K562 (cell line): ENCODE data around the gene POU2F1. TPM values are rescaled to one million over a fixed set of nuclear protein-coding genes. Genes with fewer than 3 reads are reported as not detected.

Source experiments
- ATAC-seq: fragments of 200-7000 bp; cut with Tn5 transposase; 3 replicates; pipeline ENCODE4 v1.9.1; 2020; ENCODE audit warnings: moderate library complexity
- BruUV-seq: library from RNA; stranded (reverse); fragments of 400-500 nt; replicated peaks from 2 replicates; lab custom pipeline; 2021; lab: Mats Ljungman, UMichigan
- CTCF ChIA-PET: fragments of 300-600 bp; formaldehyde crosslinking; extraction: SDS; loops from one replicate; lab custom pipeline; 2021; ENCODE audit warnings: low intra/inter-chr PET ratio; lab: Yijun Ruan, JAX
- POLR2A ChIA-PET: fragments of 300-600, 350-650 bp; sonication (Branson Sonifier 250); formaldehyde crosslinking; extraction: SDS; loops from one replicate; lab custom pipeline; 2021; ENCODE audit warnings: antibody characterized with exemption, inconsistent platforms; lab: Yijun Ruan, JAX
- DNase-seq, 4 experiments: peaks; one replicate each; pipeline versions ENCODE4 v3.0.0 to v3.0.0-alpha.2; 2011 to 2018; ENCODE audit warnings: low spot score in 3 of 4, mixed read lengths in 3 of 4; ENCODE audit errors: extremely low read depth in 1 of 4
- FAIRE-seq: peaks from 2 replicates; lab custom pipeline; 2011; peaks lifted over from hg19 to GRCh38; lab: Jason Lieb, UNC
- H2AFZ ChIP-seq: 2 replicates; pipeline ENCODE4 v1.6.0; 2011; ENCODE audit warnings: low read depth, low read length, control low read depth, inconsistent platforms
- H3K27ac ChIP-seq: fragments of 200-600 bp; 3 replicates; pipeline ENCODE4 v1.8.0; 2011; ENCODE audit warnings: low read depth, mild to moderate bottlenecking, control low read depth, inconsistent platforms, low read length, moderate library complexity, mixed read lengths; ENCODE audit errors: extremely low read depth
- H3K27me3 ChIP-seq, 2 experiments: fragments of 300-600 bp in 1 of 2; 2 replicates in 1 of 2; 3 replicates in 1 of 2; pipeline versions ENCODE4 v1.6.0 to v1.8.0; 2011; ENCODE audit warnings: inconsistent platforms in 2 of 2, low read length in 2 of 2, mild to moderate bottlenecking in 1 of 2, mixed read lengths in 1 of 2, moderate library complexity in 1 of 2; ENCODE audit not compliant: control insufficient read depth in 2 of 2, insufficient read depth in 2 of 2
- H3K36me3 ChIP-seq: fragments of 300-600 bp; 3 replicates; pipeline ENCODE4 v1.8.0; 2011; ENCODE audit warnings: mild to moderate bottlenecking, low read length, inconsistent platforms; ENCODE audit not compliant: control insufficient read depth, insufficient read depth
- H3K4me1 ChIP-seq, 2 experiments: fragments of 200-600 bp in 1 of 2; replicated peaks in 1 of 2; 2 replicates in 1 of 2; 3 replicates in 1 of 2; pipeline versions ENCODE4 v1.5.1 to v1.8.0; 2011; ENCODE audit warnings: inconsistent platforms in 2 of 2, low read length in 2 of 2, mild to moderate bottlenecking in 1 of 2, mixed read lengths in 1 of 2, moderate library complexity in 1 of 2; ENCODE audit not compliant: control insufficient read depth in 2 of 2, insufficient read depth in 2 of 2
- H3K4me2 ChIP-seq: 2 replicates; pipeline ENCODE4 v1.6.1; 2011; ENCODE audit warnings: low read length, control low read depth, inconsistent platforms, mixed read lengths; ENCODE audit not compliant: insufficient read depth
- H3K4me3 ChIP-seq: fragments of 200-600 bp; sonication (generic), shearing (Covaris generic); 2 replicates; pipeline ENCODE4 v1.5.1; 2016; ENCODE audit warnings: control low read depth, inconsistent platforms
- H3K79me2 ChIP-seq: fragments of 200-600 bp; 3 replicates; pipeline ENCODE4 v1.8.0; 2011; ENCODE audit warnings: low read length, inconsistent platforms; ENCODE audit not compliant: control insufficient read depth, insufficient read depth
- H3K9ac ChIP-seq, 2 experiments: 2 replicates each; pipeline versions ENCODE4 v1.6.0 to v1.6.1; 2011; ENCODE audit warnings: low read depth in 2 of 2, low read length in 2 of 2, control low read depth in 1 of 2, inconsistent platforms in 1 of 2, mild to moderate bottlenecking in 1 of 2, mixed read lengths in 1 of 2; ENCODE audit not compliant: insufficient read depth in 1 of 2
- H3K9me1 ChIP-seq: one replicate; pipeline ENCODE4 v1.6.0; 2011; ENCODE audit warnings: inconsistent platforms, mild to moderate bottlenecking, low read length, moderate library complexity; ENCODE audit not compliant: control insufficient read depth, insufficient read depth
- H3K9me3 ChIP-seq: replicated peaks from 2 replicates; pipeline ENCODE4 v1.5.1; 2011; ENCODE audit warnings: low read depth, low read length, inconsistent platforms; ENCODE audit not compliant: control insufficient read depth, insufficient read depth
- H4K20me1 ChIP-seq: replicated peaks from 2 replicates; pipeline ENCODE4 v1.6.1; 2011; ENCODE audit warnings: low read length, inconsistent platforms, mixed read lengths; ENCODE audit not compliant: control insufficient read depth, insufficient read depth
- BRCA1 ChIP-seq, 2 experiments: fragments of 450-650 bp in 1 of 2; sonication (generic) in 1 of 2; formaldehyde crosslinking in 1 of 2; IDR thresholded peaks; 2 replicates each; pipeline versions ENCODE4 v1.5.0 to v1.6.1; 2017 to 2020; ENCODE audit warnings: mild to moderate bottlenecking in 1 of 2, missing genetic modification reagents in 1 of 2
- FOSL1 ChIP-seq: fragments of 200-800 bp; sonication (Bioruptor generic); conservative IDR thresholded peaks from 2 replicates; pipeline ENCODE4 v1.6.1; 2016; ENCODE audit warnings: missing genetic modification characterization, missing compliant biosample characterization
- MCM7 ChIP-seq, 2 experiments: fragments of 450-650 bp; IDR thresholded peaks; 2 replicates each; pipeline ENCODE4 v1.6.1; 2016 to 2018
- POLR2G ChIP-seq: fragments of 200-400 bp; formaldehyde crosslinking; IDR thresholded peaks from 2 replicates; pipeline ENCODE4 v1.6.1; 2017; ENCODE audit warnings: low read depth, mild to moderate bottlenecking, antibody characterized with exemption, low read length, moderate library complexity
- SREBF2 ChIP-seq: sonication (generic); formaldehyde crosslinking; IDR thresholded peaks from 2 replicates; pipeline ENCODE4 v1.4.0; 2020; ENCODE audit warnings: mild to moderate bottlenecking, missing genetic modification reagents
- ZC3H11A ChIP-seq: IDR thresholded peaks from 2 replicates; pipeline ENCODE4 v1.6.1; 2012; ENCODE audit warnings: low read depth, low read length, improper control_type of control experiment
- WGBS: fragments of 100-300 bp; shearing (Covaris generic); methylation state at CpG from one replicate; pipeline ENCODE4 v1.1.6; 2016; ENCODE audit warnings: low coverage, mixed read lengths; ENCODE audit not compliant: insufficient coverage; ENCODE audit errors: missing lambda C conversion rate; 5-methylcytosine and 5-hydroxymethylcytosine counted together
- in situ Hi-C: fragments of 300-500 bp; cut with MboI; formaldehyde crosslinking; loops from 4 replicates; pipeline ENCODE4 v1.15.0; 2018; ENCODE audit warnings: inconsistent platforms, mixed read lengths
- intact Hi-C: fragments of 100-400 bp; cut with micrococcal nuclease; formaldehyde crosslinking; loops from 2 replicates; pipeline ENCODE4 v1.14.2; 2022
- polyA plus RNA-seq, 8 experiments: library from polyadenylated mRNA; depleted of rRNA in 4 of 8; stranded (reverse) in 5 of 8; unstranded in 3 of 8; fragments of >200 nt; fragmentation: Nextera tagmentation in 2 of 8; fragmentation: Illumina TruSeq in 1 of 8; extraction: Ambion mirVana in 2 of 8; extraction: Trizol in 1 of 8; gene quantifications; 2 replicates each; pipeline versions ENCODE4 v1.2.1 to v1.2.3, GENCODE V29; 2011 to 2014; ENCODE audit warnings: inconsistent platforms in 1 of 8, missing spikeins in 1 of 8
- total RNA-seq, 7 experiments: library from RNA; depleted of rRNA in 6 of 7; stranded (reverse); fragments of >200 nt in 6 of 7; fragmentation: Illumina TruSeq in 2 of 7; extraction: Trizol in 2 of 7; gene quantifications; 2 replicates each; pipeline versions ENCODE4 v1.2.1 to v1.2.3, GENCODE V29; 2011 to 2021; ENCODE audit warnings: low replicate concordance in 1 of 7
- TF ChIP-seq, protein P1 (sequence below): fragments of 450-650 bp; formaldehyde crosslinking; conservative IDR thresholded peaks from 2 replicates; pipeline ENCODE4 v1.4.0; 2022; ENCODE audit warnings: mild to moderate bottlenecking, missing genetic modification characterization

Gene POU2F1
- total and polyA plus RNA-seq, 9 of the 15 experiments (the other 6 are each of a cell fraction or from before 2014, with no cell fraction given), result 2.6 to 22.3 (median 8.8) TPM

DNA sequence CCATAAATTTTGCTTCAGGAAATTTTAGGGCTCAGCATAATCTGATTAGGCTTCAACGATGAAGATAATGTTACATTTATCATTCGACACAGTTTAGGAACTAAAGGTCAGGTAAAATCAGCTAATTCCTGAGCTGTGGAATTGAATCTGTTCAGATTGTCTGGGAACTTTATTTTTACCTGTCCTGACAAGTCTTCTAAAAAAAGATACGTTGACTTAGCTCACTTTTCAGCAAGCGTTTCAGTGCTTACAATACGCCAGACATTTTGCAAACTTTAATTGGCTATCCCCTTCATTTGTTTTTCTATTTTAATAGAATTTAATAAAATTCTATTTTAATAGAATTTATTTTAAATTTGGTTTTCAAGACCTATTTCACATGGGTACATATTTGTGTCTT is 57.8 kb downstream of the POU2F1 start (continued):
- TF ChIP-seq FOSL1, result no peak
- TF ChIP-seq SREBF2 (CRISPR knock-in tag), result no peak
- no peak for TF ChIP-seq BRCA1 (IDR thresholded peaks at IDR 0.05)
- TF ChIP-seq BRCA1 (CRISPR knock-in tag; IDR thresholded peaks at IDR 0.05), result no peak
- TF ChIP-seq MCM7 (IDR thresholded peaks at IDR 0.05), result no peak
- no peak for TF ChIP-seq ZC3H11A

DNA sequence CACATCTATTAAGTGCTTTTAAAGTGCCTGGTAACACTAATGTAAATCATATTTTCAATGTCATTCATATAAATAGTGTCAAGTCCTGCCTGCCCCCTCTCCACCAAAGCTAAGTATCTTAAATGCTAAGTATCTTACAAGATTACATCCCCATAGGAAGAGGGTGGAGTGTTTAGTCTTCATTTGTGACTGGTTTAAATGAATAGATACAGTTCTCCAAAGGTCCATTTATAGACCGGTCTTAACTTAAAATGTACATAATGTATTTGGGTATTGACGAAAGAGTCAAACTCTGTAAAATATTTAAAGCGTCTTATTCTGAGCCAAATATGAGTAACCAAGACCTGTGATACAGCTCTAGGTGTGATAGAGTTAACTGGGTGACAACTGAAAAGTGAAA is 60.2 kb downstream of the POU2F1 start:
- TF ChIP-seq, protein P1, sequence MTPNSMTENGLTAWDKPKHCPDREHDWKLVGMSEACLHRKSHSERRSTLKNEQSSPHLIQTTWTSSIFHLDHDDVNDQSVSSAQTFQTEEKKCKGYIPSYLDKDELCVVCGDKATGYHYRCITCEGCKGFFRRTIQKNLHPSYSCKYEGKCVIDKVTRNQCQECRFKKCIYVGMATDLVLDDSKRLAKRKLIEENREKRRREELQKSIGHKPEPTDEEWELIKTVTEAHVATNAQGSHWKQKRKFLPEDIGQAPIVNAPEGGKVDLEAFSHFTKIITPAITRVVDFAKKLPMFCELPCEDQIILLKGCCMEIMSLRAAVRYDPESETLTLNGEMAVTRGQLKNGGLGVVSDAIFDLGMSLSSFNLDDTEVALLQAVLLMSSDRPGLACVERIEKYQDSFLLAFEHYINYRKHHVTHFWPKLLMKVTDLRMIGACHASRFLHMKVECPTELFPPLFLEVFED, result no peak
- TF ChIP-seq POLR2G, result no peak
- Histone ChIP-seq H3K9me3 (no peaks in the 10 kb centered on the region), H3K36me3 (no peaks in the 10 kb centered on the region), H3K79me2 (peaks cover 47% of the 10 kb centered on the region), H3K9ac (no peak overlapping the region), H3K9me1 (no peaks in the 10 kb centered on the region), H3K4me2 (no peak overlapping the region), H3K27me3 (no peaks in the 10 kb centered on the region), H2AFZ (no peak overlapping the region), H3K4me3 (no peak overlapping the region), H4K20me1 (no peaks in the 10 kb centered on the region), H3K27ac (no peak overlapping the region), H3K4me1 (no peaks in the 10 kb centered on the region; a peak in 1 of 5 replicates)
- DNase-seq, result no peak
- BruUV-seq, result no TSS peak
- 90% methylated on average over 3 of the region's 3 CpGs for WGBS
- POLR2A ChIA-PET, result interaction anchor here (1.7 kb wide), 1 partner anchor 8 kb away, joined by 4 read pairs; no protein-coding TSS in a partner anchor
- FAIRE-seq, result no peak
- intact Hi-C loops, result no loop called here
- in situ Hi-C loops, result no loop called here
- CTCF ChIA-PET, result no interaction called here
- ATAC-seq, result no peak
